Muscle layer of colon (tissue), 2 donors: ENCODE results near the gene PRDX5.
A peak's percentile ranks its signal among the peaks of the same experiment; 100 is the strongest.
"Not testable (repeated sequence)": the region's sequence is repeated elsewhere in the genome, so short reads cannot be mapped to it uniquely, and the experiment has no call there.

Experiments
- H3K27ac ChIP-seq: one replicate; pipeline ENCODE4 v1.7.0; 2013; ENCODE audit warnings: low read depth, mild to moderate bottlenecking, low read length, moderate library complexity
- H3K27me3 ChIP-seq, 2 donors: one replicate each; pipeline ENCODE4 v1.7.0; 2013; ENCODE audit warnings: low read length in 2 of 2, mild to moderate bottlenecking in 2 of 2; ENCODE audit not compliant: insufficient read depth in 2 of 2, control insufficient read depth in 1 of 2
- H3K36me3 ChIP-seq: one replicate; pipeline ENCODE4 v1.7.0; 2013; ENCODE audit warnings: mild to moderate bottlenecking, low read length; ENCODE audit not compliant: insufficient read depth
- H3K4me1 ChIP-seq: one replicate; pipeline ENCODE4 v1.7.0; 2013; ENCODE audit warnings: mild to moderate bottlenecking, low read length; ENCODE audit not compliant: insufficient read depth
- H3K4me3 ChIP-seq, 2 donors: one replicate each; pipeline ENCODE4 v1.7.0; 2013; ENCODE audit warnings: low read length in 2 of 2, low read depth in 1 of 2, mild to moderate bottlenecking in 1 of 2, moderate library complexity in 1 of 2
- H3K9ac ChIP-seq: one replicate; pipeline ENCODE4 v1.7.0; 2013; ENCODE audit warnings: low read length
- H3K9me3 ChIP-seq: one replicate; pipeline ENCODE4 v1.7.0; 2013; ENCODE audit warnings: mild to moderate bottlenecking, low read length
- donor health status: abdominal sarcoma.
- donor health status: Adenocarcinoma of cecum.

Gene PRDX5

DNA sequence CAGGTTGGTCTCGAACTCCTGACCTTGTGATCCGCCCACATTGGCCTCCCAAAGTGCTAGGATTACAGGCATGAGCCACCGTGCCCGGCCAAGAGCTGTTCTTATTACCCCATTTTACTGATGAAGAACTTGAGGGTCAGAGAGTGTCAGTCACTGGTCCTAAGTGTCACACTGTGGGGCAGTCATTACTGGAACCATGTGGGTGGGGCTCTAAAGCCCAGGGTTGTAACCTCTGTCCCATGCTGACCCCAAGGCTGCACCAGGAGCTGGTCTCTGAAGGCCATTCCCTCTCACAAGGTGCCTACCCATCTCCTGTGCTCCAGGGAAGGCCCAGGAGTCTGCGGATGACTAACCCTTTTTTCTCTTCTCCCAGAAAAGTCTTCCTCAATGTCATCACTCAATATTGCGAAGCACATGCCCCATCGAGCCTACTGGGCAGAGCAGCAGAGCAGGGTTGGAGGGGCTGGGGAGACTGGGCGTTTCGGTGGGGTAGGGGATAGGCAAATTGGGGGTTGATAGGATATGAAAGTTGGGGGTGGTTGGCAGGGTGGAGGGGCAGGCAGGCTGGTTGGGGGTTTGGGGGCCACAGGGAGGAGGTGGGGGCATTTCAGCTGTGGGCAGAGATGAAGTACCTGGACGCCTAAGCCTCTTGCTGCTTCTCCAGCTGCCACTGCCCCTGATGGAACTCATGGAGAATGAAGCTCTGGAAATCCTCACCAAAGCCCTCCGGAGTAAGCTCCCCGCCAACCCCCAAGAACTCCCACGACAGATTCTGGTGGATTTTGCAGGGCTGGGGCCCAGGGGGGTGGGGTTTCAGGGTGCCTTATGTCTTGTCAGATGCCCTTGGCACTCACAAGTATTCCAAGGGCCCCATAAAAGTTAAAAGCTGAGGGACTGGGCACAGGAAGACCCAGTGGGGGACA lies 14.6 kb upstream of the PRDX5 start:
- H3K4me1 ChIP-seq, result peaks cover 38% of the 10 kb centered on the region
- no peaks in the 10 kb centered on the region for H3K9me3 ChIP-seq
- H3K36me3 ChIP-seq, result no peaks in the 10 kb centered on the region
- peak overlapping the region in 1 of 2 donors; percentile 83 for H3K4me3 ChIP-seq
- H3K9ac ChIP-seq, result peak overlapping the region; percentile 73
- H3K27me3 ChIP-seq, result peaks cover 29 to 47% of the 10 kb centered on the region in 2 donors
- peak overlapping the region; percentile 91 for H3K27ac ChIP-seq

- peak overlapping the region; percentile 73 for H3K9ac ChIP-seq
- H3K4me3 ChIP-seq, result peak overlapping the region; percentile 51 to 83
- H3K27ac ChIP-seq, result peak overlapping the region; percentile 91
- H3K27me3 ChIP-seq, result peaks cover 26 to 41% of the 10 kb centered on the region in 2 donors
- H3K4me1 ChIP-seq, result peaks cover 38% of the 10 kb centered on the region
- H3K36me3 ChIP-seq, result no peaks in the 10 kb centered on the region
- H3K9me3 ChIP-seq, result no peaks in the 10 kb centered on the region
Observed at GRCh38 chr11:64304032-64304315, 13.9 kb upstream of the PRDX5 start.

- H3K27ac ChIP-seq, result peak overlapping the region; percentile 91
- peaks cover 38% of the 10 kb centered on the region for H3K4me1 ChIP-seq
- H3K9me3 ChIP-seq, result no peaks in the 10 kb centered on the region
- H3K9ac ChIP-seq, result peak overlapping the region; percentile 73
- H3K36me3 ChIP-seq, result no peaks in the 10 kb centered on the region
- H3K4me3 ChIP-seq, result peak overlapping the region; percentile 51 to 83
- peaks cover 26 to 36% of the 10 kb centered on the region in 2 donors for H3K27me3 ChIP-seq
Observed at GRCh38 chr11:64304316-64305072, 13.4 kb upstream of the PRDX5 start.

- peak within 1 kb of the TSS; percentile 78 to 83 for H3K4me3 ChIP-seq
Observed at GRCh38 chr11:64305075-64305690, 12.7 kb upstream of the PRDX5 start, which contains the start of gene ESRRA. TSS of gene ESRRA (plus strand) at chr11:64305524. CDS start at chr11:64307180, 1,656 bp downstream.

DNA sequence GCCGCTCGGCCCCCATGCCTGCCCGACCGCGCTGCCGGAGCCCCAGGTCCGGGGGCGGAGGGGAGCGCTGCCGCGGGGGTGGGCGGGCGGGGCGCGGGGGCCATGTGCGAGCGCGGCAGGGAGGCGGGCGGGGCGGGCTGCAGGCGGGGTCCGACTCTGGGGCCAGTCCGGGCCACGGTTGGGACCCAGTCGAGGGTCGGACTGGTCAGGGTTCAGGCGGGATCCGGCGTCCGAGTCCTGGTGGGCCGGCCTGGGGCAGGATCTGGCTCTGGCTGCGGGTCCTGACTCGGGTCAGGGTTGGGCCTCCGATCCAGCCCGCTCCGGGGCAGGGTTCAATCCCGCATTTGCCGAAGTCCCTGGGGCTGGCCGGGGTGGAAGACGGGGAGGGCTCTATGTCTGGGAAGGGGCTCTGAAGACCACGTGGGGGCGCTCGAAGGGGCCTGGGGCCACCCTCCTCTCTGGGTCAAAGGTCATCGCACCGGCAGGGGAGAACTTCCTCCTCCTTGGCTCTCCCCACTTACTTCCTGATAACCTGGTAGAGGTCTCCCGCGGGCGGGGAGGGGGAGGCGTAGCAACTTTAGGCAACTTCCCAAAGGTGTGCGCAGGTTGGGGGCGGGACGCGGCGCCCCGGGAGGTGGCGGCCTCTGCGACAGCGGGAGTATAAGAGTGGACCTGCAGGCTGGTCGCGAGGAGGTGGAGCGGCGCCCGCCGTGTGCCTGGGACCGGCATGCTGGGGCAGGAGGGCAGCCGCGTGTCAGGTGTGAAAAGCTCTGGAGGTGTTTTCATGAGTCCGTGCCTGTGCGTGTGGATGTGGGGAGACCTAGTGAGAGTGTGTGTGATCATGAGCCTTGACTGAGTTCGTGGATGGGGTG lies 12.0 kb upstream of the PRDX5 start:
- Histone ChIP-seq H3K36me3 (no peaks in the 10 kb centered on the region), H3K27ac (peak overlapping the region; percentile 85), H3K4me1 (peaks cover 25% of the 10 kb centered on the region), H3K4me3 (peak overlapping the region; percentile 74 to 78), H3K9me3 (no peaks in the 10 kb centered on the region), H3K9ac (peak overlapping the region; percentile 58), H3K27me3 (peaks cover 13 to 22% of the 10 kb centered on the region in 2 donors)

More at GRCh38 chr11:64305075-64305690, 12.7 kb upstream of the PRDX5 start, which contains the start of gene ESRRA:
- Histone ChIP-seq H3K4me1 (peaks cover 32% of the 10 kb centered on the region), H3K9ac (peak within 1 kb of the TSS; percentile 73), H3K36me3 (no peaks in the 10 kb centered on the region), H3K9me3 (no peaks in the 10 kb centered on the region), H3K27me3 (peaks cover 20 to 29% of the 10 kb centered on the region in 2 donors), H3K27ac (peak within 1 kb of the TSS; percentile 91)

GRCh38 chr11:64306563-64306875 lies 11.4 kb upstream of the PRDX5 start:
- Histone ChIP-seq H3K9me3 (no peaks in the 10 kb centered on the region), H3K4me3 (peak overlapping the region; percentile 74 to 78), H3K27ac (peak overlapping the region; percentile 85), H3K9ac (peak overlapping the region; percentile 58), H3K36me3 (no peaks in the 10 kb centered on the region), H3K4me1 (peaks cover 21% of the 10 kb centered on the region), H3K27me3 (peaks cover 11 to 19% of the 10 kb centered on the region in 2 donors)

- H3K4me1 ChIP-seq, result peaks cover 21% of the 10 kb centered on the region
- H3K4me3 ChIP-seq, result peak overlapping the region in 1 of 2 donors; percentile 74
- H3K9ac ChIP-seq, result no peak overlapping the region
- peaks cover 7 to 14% of the 10 kb centered on the region in 2 donors for H3K27me3 ChIP-seq
- H3K9me3 ChIP-seq, result no peaks in the 10 kb centered on the region
- H3K36me3 ChIP-seq, result no peaks in the 10 kb centered on the region
- peak overlapping the region; percentile 85 for H3K27ac ChIP-seq
Observed at GRCh38 chr11:64306876-64307622, 10.9 kb upstream of the PRDX5 start.

- Histone ChIP-seq H3K4me1 (peaks cover 21% of the 10 kb centered on the region), H3K27me3 (peaks cover 7 to 10% of the 10 kb centered on the region in 2 donors)
- H3K4me3 ChIP-seq, H3K27ac ChIP-seq, H3K9me3 ChIP-seq, H3K9ac ChIP-seq, H3K36me3 ChIP-seq: not testable (repeated sequence)
Observed at GRCh38 chr11:64307795-64308194, 10.1 kb upstream of the PRDX5 start.

DNA sequence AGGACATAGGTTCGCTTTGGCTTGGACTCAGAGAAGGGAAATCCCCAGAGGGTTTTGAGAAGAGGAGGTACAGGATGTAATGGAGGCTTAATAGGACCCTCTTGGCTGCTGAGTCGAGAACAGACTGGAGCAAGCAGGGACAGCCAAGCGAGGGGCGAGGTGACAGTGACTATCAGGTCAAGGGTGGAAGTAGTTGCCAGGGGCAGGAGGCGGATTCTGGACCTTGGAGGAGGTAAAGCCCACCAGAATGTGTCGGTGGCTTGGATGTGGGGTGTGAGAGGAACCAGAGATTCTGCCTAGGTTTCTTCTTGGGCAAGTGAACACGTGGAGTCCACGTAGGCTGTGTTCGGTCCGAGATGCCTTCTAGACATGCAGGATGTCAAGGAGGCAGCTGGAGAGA lies 5.0 kb upstream of the PRDX5 start:
- peaks cover 8% of the 10 kb centered on the region for H3K4me1 ChIP-seq
- no peaks in the 10 kb centered on the region for H3K9me3 ChIP-seq
- H3K27ac ChIP-seq, result no peak overlapping the region
- peaks cover 9% of the 10 kb centered on the region for H3K36me3 ChIP-seq
- H3K9ac ChIP-seq, result no peak overlapping the region
- H3K27me3 ChIP-seq, result no peaks in the 10 kb centered on the region
- H3K4me3 ChIP-seq, result no peak overlapping the region

DNA sequence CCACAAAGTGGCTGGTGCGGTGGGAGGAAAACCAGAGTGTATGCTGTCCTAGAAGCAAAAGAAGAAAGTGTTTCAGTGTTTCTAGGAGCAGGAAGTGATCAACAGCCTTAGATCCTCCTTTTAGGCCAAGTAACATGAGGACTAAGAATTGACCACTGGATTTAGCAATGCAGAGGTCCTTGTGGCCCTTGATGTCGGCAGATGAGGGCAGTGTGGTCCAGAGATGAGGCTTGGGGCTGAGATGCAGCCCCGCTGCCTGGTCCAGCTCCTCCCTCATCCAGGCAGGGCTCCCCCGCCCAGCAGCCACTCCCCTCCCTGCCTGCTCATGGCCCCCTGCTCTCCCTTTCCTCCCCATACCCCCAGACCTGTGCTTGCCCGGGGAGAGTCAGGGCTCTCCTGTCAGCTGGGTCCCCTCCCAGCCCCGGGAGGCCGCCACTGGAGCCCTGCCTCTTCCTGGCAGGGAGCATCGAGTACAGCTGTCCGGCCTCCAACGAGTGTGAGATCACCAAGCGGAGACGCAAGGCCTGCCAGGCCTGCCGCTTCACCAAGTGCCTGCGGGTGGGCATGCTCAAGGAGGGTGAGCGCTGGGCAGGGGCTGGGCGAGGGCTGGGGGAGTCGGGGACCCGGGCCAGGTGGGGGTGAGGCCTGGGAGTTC lies 4.3 kb upstream of the PRDX5 start:
- Histone ChIP-seq H3K27ac (no peak overlapping the region), H3K9ac (no peak overlapping the region), H3K9me3 (no peaks in the 10 kb centered on the region), H3K27me3 (no peaks in the 10 kb centered on the region), H3K4me1 (peaks cover 8% of the 10 kb centered on the region), H3K4me3 (no peak overlapping the region), H3K36me3 (peaks cover 9% of the 10 kb centered on the region)
